ENCODE measurements around the gene SCYL2. TPM values are rescaled to one million over a fixed set of nuclear protein-coding genes. Genes with fewer than 3 reads are reported as not detected.

The SCYL2 gene
- polyA plus RNA-seq, 1 donor (not counting 4 experiments of a cell fraction or from before 2014, with no cell fraction given): 31.5 TPM

DNA sequence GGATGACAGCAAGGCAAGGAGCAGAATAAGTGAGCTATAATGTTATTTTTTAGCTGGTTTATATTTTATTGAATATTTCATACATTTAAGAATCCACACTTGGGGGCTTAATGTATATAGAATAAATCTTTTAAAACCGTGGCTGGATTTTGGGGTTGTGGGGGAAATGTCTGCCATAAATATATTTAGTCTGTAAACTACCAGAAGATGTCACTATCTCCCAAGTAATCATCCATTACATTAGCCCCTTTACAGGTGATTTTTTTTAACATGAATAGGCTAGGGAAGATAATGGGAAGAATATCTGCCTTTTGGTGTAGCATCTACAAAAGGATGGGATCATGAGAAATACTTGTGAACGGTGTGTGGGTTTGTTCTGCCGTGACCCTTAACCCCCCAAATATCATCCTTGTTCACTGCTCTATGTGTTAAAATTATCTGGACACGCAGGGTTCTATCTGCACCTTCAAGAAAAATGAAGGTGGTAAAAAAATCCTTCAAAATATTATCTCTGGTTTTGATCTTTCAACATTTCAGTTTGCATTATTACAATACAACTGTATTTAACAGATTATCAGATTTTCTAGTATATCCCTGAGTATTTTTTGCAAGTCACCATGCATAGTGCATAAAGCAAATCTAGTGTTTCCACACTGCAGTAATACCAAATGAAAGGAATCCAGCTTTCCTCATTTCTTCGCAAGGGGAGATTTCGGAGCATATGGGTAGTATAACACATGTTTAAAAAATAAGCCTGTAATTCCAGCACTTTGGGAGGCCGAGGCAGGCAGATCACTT is 81.9 kb downstream of the SCYL2 start:
- DNase-seq (ENCODE audit: low read depth, low spot score): no peak
- Histone ChIP-seq H4K20me1 (ENCODE audit: control insufficient read depth, extremely low read depth, insufficient read depth, low read length) (no peaks in the 10 kb centered on the region), H3K27me3 (ENCODE audit: control insufficient read depth, extremely low read depth, insufficient read depth, low read length) (no peaks in the 10 kb centered on the region), H3K4me2 (ENCODE audit: control insufficient read depth, extremely low read depth, insufficient read depth, low read depth, low read length) (no peak overlapping the region), H2AFZ (ENCODE audit: control insufficient read depth, low read length) (no peak overlapping the region), H3K9ac (ENCODE audit: control insufficient read depth, extremely low read depth, insufficient read depth, low read length) (no peak overlapping the region), H3K9me1 (ENCODE audit: control insufficient read depth, extremely low read depth, insufficient read depth, low read length) (no peaks in the 10 kb centered on the region), H3K79me2 (ENCODE audit: control insufficient read depth, insufficient read depth, low read length) (no peaks in the 10 kb centered on the region), H3K27ac (ENCODE audit: control insufficient read depth, insufficient read depth, low read length) (no peak overlapping the region), H3K4me3 (ENCODE audit: control insufficient read depth in 2 of 3, extremely low read depth in 1 of 3, insufficient read depth in 2 of 3, low read depth in 1 of 3, low read length in 3 of 3) (no peak overlapping the region), H3K4me1 (ENCODE audit: control insufficient read depth, extremely low read depth, insufficient read depth, low read length) (no peaks in the 10 kb centered on the region), H3K9me3 (ENCODE audit: control insufficient read depth, low read depth, low read length) (no peaks in the 10 kb centered on the region), H3K36me3 (ENCODE audit: control insufficient read depth in 2 of 2, extremely low read depth in 1 of 2, insufficient read depth in 2 of 2, low read length in 2 of 2) (no peaks in the 10 kb centered on the region)
- dilution Hi-C loops (cut with MboI; ENCODE audit: extremely low pct_ligation_motif_present, low sequenced_read_pairs): no loop called here
- no peak for TF ChIP-seq EZH2 (IDR thresholded peaks at IDR 0.05; ENCODE audit: low read length)
- TF ChIP-seq, protein P1, sequence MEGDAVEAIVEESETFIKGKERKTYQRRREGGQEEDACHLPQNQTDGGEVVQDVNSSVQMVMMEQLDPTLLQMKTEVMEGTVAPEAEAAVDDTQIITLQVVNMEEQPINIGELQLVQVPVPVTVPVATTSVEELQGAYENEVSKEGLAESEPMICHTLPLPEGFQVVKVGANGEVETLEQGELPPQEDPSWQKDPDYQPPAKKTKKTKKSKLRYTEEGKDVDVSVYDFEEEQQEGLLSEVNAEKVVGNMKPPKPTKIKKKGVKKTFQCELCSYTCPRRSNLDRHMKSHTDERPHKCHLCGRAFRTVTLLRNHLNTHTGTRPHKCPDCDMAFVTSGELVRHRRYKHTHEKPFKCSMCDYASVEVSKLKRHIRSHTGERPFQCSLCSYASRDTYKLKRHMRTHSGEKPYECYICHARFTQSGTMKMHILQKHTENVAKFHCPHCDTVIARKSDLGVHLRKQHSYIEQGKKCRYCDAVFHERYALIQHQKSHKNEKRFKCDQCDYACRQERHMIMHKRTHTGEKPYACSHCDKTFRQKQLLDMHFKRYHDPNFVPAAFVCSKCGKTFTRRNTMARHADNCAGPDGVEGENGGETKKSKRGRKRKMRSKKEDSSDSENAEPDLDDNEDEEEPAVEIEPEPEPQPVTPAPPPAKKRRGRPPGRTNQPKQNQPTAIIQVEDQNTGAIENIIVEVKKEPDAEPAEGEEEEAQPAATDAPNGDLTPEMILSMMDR (optimal IDR thresholded peaks at IDR 0.05 in 1 of 3, IDR thresholded peaks at IDR 0.05 in 1 of 3, conservative IDR thresholded peaks at IDR 0.05 in 1 of 3; ENCODE audit: extremely low read depth in 1 of 3, insufficient read depth in 2 of 3, low read length in 3 of 3): peak in 2 of 3 experiments; percentile 18 to 29
- FAIRE-seq: no peak

DNA sequence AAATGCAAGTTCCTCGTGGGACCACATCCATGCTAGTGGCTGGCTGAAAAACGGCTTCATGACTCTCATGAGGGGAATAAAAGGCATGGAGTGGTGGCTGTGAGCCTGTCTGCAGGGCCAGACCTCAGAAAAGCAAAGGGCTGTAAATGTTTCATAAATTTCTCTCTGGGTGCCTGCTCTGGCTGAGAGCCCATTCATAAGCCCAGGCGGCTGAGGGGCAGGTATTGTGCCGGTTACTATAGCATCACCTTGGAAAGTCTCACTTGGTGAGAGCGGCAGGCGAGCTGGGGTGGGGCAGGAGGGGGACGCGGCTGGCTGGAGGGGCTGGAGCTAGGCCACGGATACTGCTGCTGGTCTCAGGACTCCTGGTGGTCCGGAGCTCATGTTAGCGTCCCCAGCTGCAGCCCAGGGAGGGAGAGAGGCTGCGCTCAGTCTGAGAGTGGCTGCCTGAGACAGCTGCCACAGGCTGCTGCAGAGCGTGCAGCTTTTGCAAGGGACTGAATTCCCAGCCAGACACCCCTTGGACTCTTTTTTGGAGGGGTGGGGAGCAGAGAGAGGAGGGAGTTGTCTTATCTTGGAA is 89.8 kb downstream of the SCYL2 start, which contains the start of gene SLC17A8:
Gene SLC17A8 (plus strand): TSS at position 431 of the 580 bp plus-strand sequence. CDS start 318 bp downstream, outside the sequence.
- Histone ChIP-seq H3K27me3 (ENCODE audit: control insufficient read depth, extremely low read depth, insufficient read depth, low read length) (peaks cover 7% of the 10 kb centered on the region), H3K27ac (ENCODE audit: control insufficient read depth, insufficient read depth, low read length) (no peak within 1 kb of the TSS), H3K79me2 (ENCODE audit: control insufficient read depth, insufficient read depth, low read length) (no peaks in the 10 kb centered on the region), H4K20me1 (ENCODE audit: control insufficient read depth, extremely low read depth, insufficient read depth, low read length) (no peaks in the 10 kb centered on the region), H3K4me1 (ENCODE audit: control insufficient read depth, extremely low read depth, insufficient read depth, low read length) (peaks cover 11% of the 10 kb centered on the region), H3K4me3 (ENCODE audit: control insufficient read depth in 2 of 3, extremely low read depth in 1 of 3, insufficient read depth in 2 of 3, low read depth in 1 of 3, low read length in 3 of 3) (no peak within 1 kb of the TSS), H3K36me3 (ENCODE audit: control insufficient read depth in 2 of 2, extremely low read depth in 1 of 2, insufficient read depth in 2 of 2, low read length in 2 of 2) (no peaks in the 10 kb centered on the region), H2AFZ (ENCODE audit: control insufficient read depth, low read length) (no peak within 1 kb of the TSS), H3K9me3 (ENCODE audit: control insufficient read depth, low read depth, low read length) (no peaks in the 10 kb centered on the region), H3K9ac (ENCODE audit: control insufficient read depth, extremely low read depth, insufficient read depth, low read length) (no peak within 1 kb of the TSS), H3K4me2 (ENCODE audit: control insufficient read depth, extremely low read depth, insufficient read depth, low read depth, low read length) (no peak within 1 kb of the TSS), H3K9me1 (ENCODE audit: control insufficient read depth, extremely low read depth, insufficient read depth, low read length) (no peaks in the 10 kb centered on the region)
- no peak for DNase-seq (ENCODE audit: low read depth, low spot score)
- no peak for TF ChIP-seq EZH2 (IDR thresholded peaks at IDR 0.05; ENCODE audit: low read length)
- TF ChIP-seq, protein P1 (optimal IDR thresholded peaks at IDR 0.05 in 1 of 3, IDR thresholded peaks at IDR 0.05 in 1 of 3, conservative IDR thresholded peaks at IDR 0.05 in 1 of 3; ENCODE audit: extremely low read depth in 1 of 3, insufficient read depth in 2 of 3, low read length in 3 of 3): no peak
- dilution Hi-C loops (cut with MboI; ENCODE audit: extremely low pct_ligation_motif_present, low sequenced_read_pairs): no loop called here
- FAIRE-seq: no peak
